Activated CD8-positive, alpha-beta memory T cell treated with anti-CD3 and anti-CD28 coated beads for 48 hours (primary cell): ENCODE measurements around the gene CRYGD.

Experiments
- DNase-seq, 3 experiments: peaks; one replicate each; pipeline ENCODE4 v3.0.0-alpha.2; 2020; ENCODE audit warnings: low read depth in 2 of 3, low spot score in 2 of 3

The CRYGD gene

GRCh38 chr2:208090420-208090819, 33.9 kb downstream of the CRYGD start:
- no peak for DNase-seq

- no peak for DNase-seq
These were observed 38.3 kb downstream of the CRYGD start for GRCh38 chr2:208086029-208086428.

- no peak for DNase-seq
These were observed 40.5 kb downstream of the CRYGD start for GRCh38 chr2:208083807-208084206.

GRCh38 chr2:208077276-208077675, 47.0 kb downstream of the CRYGD start:
- DNase-seq = no peak

GRCh38 chr2:208074610-208075356, 49.5 kb downstream of the CRYGD start:
- no peak for DNase-seq

- DNase-seq = peak; percentile 1 to 27 (median 9)
These were observed 52.0 kb downstream of the CRYGD start for GRCh38 chr2:208072250-208072892.
